Kidney (tissue), 14 donors: ENCODE measurements around the gene CHD9. TPM values are rescaled to one million over a fixed set of nuclear protein-coding genes. Genes with fewer than 3 reads are reported as not detected.
A peak's percentile ranks its signal among the peaks of the same experiment; 100 is the strongest.

Experiments
- DNase-seq, 5 donors: peaks; one replicate each; pipeline ENCODE4 v3.0.0-alpha.2; 2013 to 2020
- FAIRE-seq: peaks from 2 replicates; lab custom pipeline; 2012; peaks lifted over from hg19 to GRCh38; lab: Jason Lieb, UNC
- H3K27ac ChIP-seq, 2 donors: one replicate each; pipeline ENCODE4 v1.7.0; 2013; ENCODE audit warnings: low read depth in 2 of 2, low read length in 2 of 2, inconsistent platforms in 1 of 2
- H3K27me3 ChIP-seq: one replicate; pipeline ENCODE4 v1.7.1; 2013; ENCODE audit warnings: low read length, inconsistent platforms; ENCODE audit not compliant: control insufficient read depth, insufficient read depth
- H3K36me3 ChIP-seq, 3 donors: one replicate each; pipeline versions ENCODE4 v1.7.0 to v1.7.1; 2013; ENCODE audit warnings: low read length in 3 of 3, control low read depth in 1 of 3, inconsistent platforms in 1 of 3; ENCODE audit not compliant: insufficient read depth in 3 of 3, control insufficient read depth in 2 of 3
- H3K4me1 ChIP-seq, 3 donors: one replicate each; pipeline versions ENCODE4 v1.7.0 to v1.7.1; 2013; ENCODE audit warnings: low read length in 3 of 3, inconsistent platforms in 1 of 3, low read depth in 1 of 3; ENCODE audit not compliant: control insufficient read depth in 2 of 3, insufficient read depth in 2 of 3
- H3K4me3 ChIP-seq, 3 donors: one replicate each; pipeline versions ENCODE4 v1.7.0 to v1.8.1; 2013; ENCODE audit warnings: low read length in 3 of 3, control low read depth in 1 of 3, inconsistent platforms in 1 of 3
- H3K9ac ChIP-seq, 3 donors: one replicate each; pipeline versions ENCODE4 v1.7.0 to v1.7.1; 2013; ENCODE audit warnings: low read length in 3 of 3, control low read depth in 1 of 3, inconsistent platforms in 1 of 3
- H3K9me3 ChIP-seq, 3 donors: one replicate each; pipeline versions ENCODE4 v1.7.0 to v1.7.1; 2013; ENCODE audit warnings: low read length in 3 of 3, control low read depth in 1 of 3, inconsistent platforms in 1 of 3; ENCODE audit not compliant: control insufficient read depth in 2 of 3, insufficient read depth in 1 of 3
- CTCF ChIP-seq: IDR thresholded peaks from 3 replicates; pipeline ENCODE4 v1.5.1; 2012; ENCODE audit warnings: mild to moderate bottlenecking, moderate library complexity, borderline replicate concordance; ENCODE audit not compliant: insufficient read depth; ENCODE audit errors: extremely low read depth
- intact Hi-C: fragments of 100-400 bp; cut with DNase I; formaldehyde crosslinking; loops from one replicate; pipeline ENCODE4 v1.11.1; 2022
- polyA plus RNA-seq: library from polyadenylated mRNA; stranded (reverse); fragments of 350-450 nt; fragmentation: Illumina TruSeq; extraction: RNeasy Lipid Tissue Mini Kit (QIAGEN cat#74804); gene quantifications from one replicate; pipeline ENCODE4 v1.2.3, GENCODE V29; 2014; ENCODE audit warnings: low read depth, low replicate concordance; ENCODE audit not compliant: insufficient read depth
- total RNA-seq: library from RNA; stranded (reverse); fragmentation: NEBNext Ultra II Directional; extraction: Animal tissue kit (Norgen Biotek cat#: 25700); gene quantifications from one replicate; pipeline ENCODE4 v1.2.1, GENCODE V29; 2021
- donor health status: control.
- donor health status: control.
- donor health status: control.
- donor health status: control.
- donor health status: control.
- donor health status: DM: yes; HTN: yes; CAD: no.
- donor health status: Normal renal cell carcinoma (clear cell type).

The CHD9 gene
- total and polyA plus RNA-seq, 2 donors from 2014 or later, result 9.4 to 83.7 TPM

GRCh38 chr16:53372992-53373871 is 318.4 kb downstream of the CHD9 start:
- H3K27ac ChIP-seq, result peak overlapping the region in 1 of 2 donors; percentile 55
- no peak for FAIRE-seq
- peaks cover 12% of the 10 kb centered on the region for H3K27me3 ChIP-seq
- intact Hi-C loops, result no loop called here
- no peaks in the 10 kb centered on the region for H3K9me3 ChIP-seq
- peak overlapping the region; percentile 44 to 64 (median 62) for H3K4me3 ChIP-seq
- peaks cover 0 to 2% (median 0%) of the 10 kb centered on the region in 3 donors for H3K4me1 ChIP-seq
- H3K9ac ChIP-seq, result peak overlapping the region in 1 of 3 donors; percentile 42
- DNase-seq, result peak; percentile 67 to 80 (median 69)
- TF ChIP-seq CTCF, result no peak
- H3K36me3 ChIP-seq, result no peaks in the 10 kb centered on the region

GRCh38 chr16:53374800-53375199 is 320.0 kb downstream of the CHD9 start:
- Histone ChIP-seq H3K27me3 (peaks cover 12% of the 10 kb centered on the region), H3K27ac (no peak overlapping the region), H3K9me3 (no peaks in the 10 kb centered on the region), H3K9ac (no peak overlapping the region), H3K4me3 (peak overlapping the region in 1 of 3 donors; percentile 18), H3K4me1 (peaks cover 0 to 2% (median 0%) of the 10 kb centered on the region in 3 donors), H3K36me3 (no peaks in the 10 kb centered on the region)
- TF ChIP-seq CTCF, result no peak
- DNase-seq (no peak), FAIRE-seq (no peak)
- intact Hi-C loops, result no loop called here

- Histone ChIP-seq H3K9ac (no peak overlapping the region), H3K27me3 (peaks cover 3% of the 10 kb centered on the region), H3K4me3 (no peak overlapping the region), H3K4me1 (peaks cover 0 to 2% (median 0%) of the 10 kb centered on the region in 3 donors), H3K36me3 (no peaks in the 10 kb centered on the region), H3K9me3 (no peaks in the 10 kb centered on the region), H3K27ac (no peak overlapping the region)
- DNase-seq (no peak), FAIRE-seq (no peak)
- intact Hi-C loops, result no loop called here
- no peak for TF ChIP-seq CTCF
These were observed 323.3 kb downstream of the CHD9 start for GRCh38 chr16:53378138-53378537.

Other genes starting within 250 kb of the CHD9 start
- gene CHD9NB, start 2.1 kb upstream of the CHD9 start, total RNA-seq, result 26.2 TPM
- gene CHD9NB, start 2.1 kb upstream of the CHD9 start, polyA plus RNA-seq, result 9.8 TPM